PC-3 (cell line): ENCODE measurements around the gene DNAH10. TPM values are rescaled to one million over a fixed set of nuclear protein-coding genes. Genes with fewer than 3 reads are reported as not detected.

Source experiments
- ATAC-seq: fragments of 200-7000 bp; cut with Tn5 transposase; 2 replicates; pipeline ENCODE4 v1.9.1; 2020; ENCODE audit warnings: mild to moderate bottlenecking, moderate library complexity
- BruUV-seq: library from RNA; stranded (reverse); fragments of 400-500 nt; replicated peaks from 2 replicates; lab custom pipeline; 2021; lab: Mats Ljungman, UMichigan
- CTCF ChIA-PET: fragments of 300-600 bp; sonication (Branson Sonifier 250); formaldehyde crosslinking; loops from one replicate; lab custom pipeline; 2022; ENCODE audit warnings: antibody characterized with exemption; lab: Charles Lee
- POLR2A ChIA-PET: fragments of 300-600 bp; sonication (Branson Sonifier 250); formaldehyde crosslinking; loops from one replicate; lab custom pipeline; 2022; ENCODE audit warnings: antibody characterized with exemption; ENCODE audit not compliant: unreplicated experiment; lab: Charles Lee
- DNase-seq: peaks from one replicate; pipeline ENCODE4 v3.0.0-alpha.2; 2015
- H2AFZ ChIP-seq: fragments of 300-600 bp; sonication (generic); 2 replicates; pipeline ENCODE4 v1.6.0; 2016; ENCODE audit warnings: antibody characterized with exemption, low read length
- H3F3A ChIP-seq: fragments of 300-600 bp; sonication (generic); one replicate; pipeline ENCODE4 v1.6.0; 2017; ENCODE audit warnings: antibody characterized with exemption, low read length, control low read depth, mild to moderate bottlenecking; ENCODE audit not compliant: unreplicated experiment
- H3K27ac ChIP-seq: fragments of 300-600 bp; sonication (generic); 2 replicates; pipeline ENCODE4 v1.5.1; 2016; ENCODE audit warnings: mild to moderate bottlenecking, low read length
- H3K27me3 ChIP-seq: fragments of 300-600 bp; sonication (generic); 2 replicates; pipeline ENCODE4 v1.6.1; 2016; ENCODE audit warnings: low read length, mixed read lengths
- H3K36me3 ChIP-seq: fragments of 300-600 bp; sonication (generic); 2 replicates; pipeline ENCODE4 v1.6.1; 2016; ENCODE audit warnings: low read depth, mixed run types, low read length, mixed read lengths
- H3K4me1 ChIP-seq: fragments of 300-600 bp; sonication (generic); 2 replicates; pipeline ENCODE4 v1.5.1; 2016; ENCODE audit warnings: low read length; ENCODE audit not compliant: insufficient read depth
- H3K4me2 ChIP-seq: fragments of 300-600 bp; sonication (generic); 2 replicates; pipeline ENCODE4 v1.6.0; 2016; ENCODE audit warnings: low read length
- H3K4me3 ChIP-seq: fragments of 300-600 bp; sonication (generic); 2 replicates; pipeline ENCODE4 v1.5.1; 2016; ENCODE audit warnings: mild to moderate bottlenecking, low read length, mixed read lengths
- H3K79me2 ChIP-seq: fragments of 300-600 bp; sonication (generic); 2 replicates; pipeline ENCODE4 v1.6.1; 2017; ENCODE audit warnings: low read length, mixed read lengths
- H3K9ac ChIP-seq: fragments of 300-600 bp; sonication (generic); 2 replicates; pipeline ENCODE4 v1.6.0; 2016; ENCODE audit warnings: mild to moderate bottlenecking, low read length
- H3K9me2 ChIP-seq: fragments of 300-600 bp; sonication (generic); replicated peaks from 2 replicates; pipeline ENCODE4 v1.6.1; 2016; ENCODE audit warnings: mixed run types, low read length, mixed read lengths
- H3K9me3 ChIP-seq: fragments of 300-600 bp; sonication (generic); 2 replicates; pipeline ENCODE4 v1.6.1; 2016; ENCODE audit warnings: low read length, mixed read lengths
- H4K20me1 ChIP-seq: fragments of 300-600 bp; sonication (generic); 2 replicates; pipeline ENCODE4 v1.6.1; 2016; ENCODE audit warnings: low read length, mixed read lengths
- CTCF ChIP-seq: fragments of 300-600 bp; sonication (generic); conservative IDR thresholded peaks from 2 replicates; pipeline ENCODE4 v1.5.1; 2017; ENCODE audit warnings: antibody characterized with exemption, low read depth, mild to moderate bottlenecking, low read length
- EZH2 ChIP-seq: fragments of 300-600 bp; sonication (generic); IDR thresholded peaks from one replicate; pipeline ENCODE4 v1.6.1; 2017; ENCODE audit warnings: antibody characterized with exemption, mild to moderate bottlenecking, low read length; ENCODE audit not compliant: unreplicated experiment
- EZH2phosphoT487 ChIP-seq: fragments of 300-600 bp; sonication (generic); IDR thresholded peaks from 2 replicates; pipeline ENCODE4 v1.6.1; 2018; ENCODE audit warnings: mild to moderate bottlenecking, antibody characterized with exemption, low read length, borderline replicate concordance
- intact Hi-C: fragments of 100-400 bp; cut with micrococcal nuclease; formaldehyde crosslinking; loops from 2 replicates; pipeline ENCODE4 v1.9.0; 2023
- total RNA-seq: library from RNA; depleted of rRNA; stranded (reverse); fragments of >200 nt; gene quantifications from 2 replicates; pipeline ENCODE4 v1.2.3, GENCODE V29; 2014

The DNAH10 gene
- total RNA-seq, 1 experiment from 2014 or later, result 0.15 TPM

- H3K27me3 ChIP-seq, result no peaks in the 10 kb centered on the region
- no TSS peak for BruUV-seq
- H3K9ac ChIP-seq, result no peak overlapping the region
- ATAC-seq, result no peak
- no peaks in the 10 kb centered on the region for H3K4me1 ChIP-seq
- no peaks in the 10 kb centered on the region for H3K9me2 ChIP-seq
- no peak overlapping the region for H2AFZ ChIP-seq
- ChIA-PET POLR2A (no interaction called here), CTCF (no interaction called here)
- H4K20me1 ChIP-seq, result no peaks in the 10 kb centered on the region
- H3F3A ChIP-seq, result no peaks in the 10 kb centered on the region
- H3K79me2 ChIP-seq, result no peaks in the 10 kb centered on the region
- H3K27ac ChIP-seq, result no peak overlapping the region
- no peak for DNase-seq
- TF ChIP-seq CTCF (no peak), EZH2 (no peak), EZH2phosphoT487 (no peak)
- intact Hi-C loops, result no loop called here
- H3K4me3 ChIP-seq, result no peak overlapping the region
- no peaks in the 10 kb centered on the region for H3K9me3 ChIP-seq
- H3K4me2 ChIP-seq, result no peak overlapping the region
- no peaks in the 10 kb centered on the region for H3K36me3 ChIP-seq
Observed at GRCh38 chr12:123958462-123958861, 196.4 kb downstream of the DNAH10 start.

GRCh38 chr12:123958876-123959275 is 196.8 kb downstream of the DNAH10 start:
- H3K4me3 ChIP-seq, result no peak overlapping the region
- no peak overlapping the region for H3K4me2 ChIP-seq
- no peak overlapping the region for H3K27ac ChIP-seq
- no peaks in the 10 kb centered on the region for H3K27me3 ChIP-seq
- no peaks in the 10 kb centered on the region for H3K4me1 ChIP-seq
- no peaks in the 10 kb centered on the region for H3K9me3 ChIP-seq
- no peak overlapping the region for H2AFZ ChIP-seq
- H3K9me2 ChIP-seq, result no peaks in the 10 kb centered on the region
- no TSS peak for BruUV-seq
- TF ChIP-seq CTCF (no peak), EZH2phosphoT487 (no peak), EZH2 (no peak)
- intact Hi-C loops, result no loop called here
- POLR2A ChIA-PET, result interaction anchor here (0.6 kb wide), 1 partner anchor 959 kb away, joined by 3 read pairs; no protein-coding TSS in a partner anchor
- no peak for ATAC-seq
- no peaks in the 10 kb centered on the region for H3F3A ChIP-seq
- H3K36me3 ChIP-seq, result no peaks in the 10 kb centered on the region
- no peaks in the 10 kb centered on the region for H3K79me2 ChIP-seq
- no peaks in the 10 kb centered on the region for H4K20me1 ChIP-seq
- CTCF ChIA-PET, result no interaction called here
- no peak for DNase-seq
- no peak overlapping the region for H3K9ac ChIP-seq

DNA sequence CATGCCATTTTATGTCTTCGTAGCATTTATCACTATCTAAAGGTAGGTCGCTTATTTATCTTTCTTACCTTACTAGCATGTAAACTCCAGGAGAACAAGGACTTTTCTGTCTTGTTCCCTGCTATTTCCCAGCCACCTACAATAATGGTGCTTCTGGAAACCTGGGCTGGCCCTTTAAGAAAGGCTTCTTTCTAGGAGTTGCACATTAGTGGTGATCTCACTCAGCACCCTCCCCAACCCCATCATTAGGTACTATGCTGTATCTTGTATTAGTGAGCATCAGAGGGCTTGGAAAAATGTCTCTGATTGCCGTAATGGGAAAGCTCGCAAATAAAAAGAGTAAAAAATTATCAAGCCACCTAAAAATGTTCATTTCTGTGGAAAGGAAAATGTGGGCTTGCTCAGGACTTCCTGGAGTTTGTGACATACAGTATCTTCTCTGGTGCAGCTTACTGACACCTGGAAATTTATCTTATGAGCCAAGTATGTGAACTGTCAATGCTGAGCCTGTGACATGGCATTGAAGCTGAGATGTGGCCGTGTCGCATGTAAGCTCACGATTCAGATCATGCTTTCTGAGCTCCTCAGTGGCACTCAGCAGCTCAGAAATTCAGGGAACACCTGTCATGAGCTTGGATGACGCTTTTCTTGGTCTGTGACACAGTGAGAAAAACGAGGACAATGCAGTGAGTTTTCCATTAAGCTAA is 198.1 kb downstream of the DNAH10 start:
- intact Hi-C loops, result no loop called here
- Histone ChIP-seq H3K27ac (no peak overlapping the region), H3K79me2 (no peaks in the 10 kb centered on the region), H3K9me3 (no peaks in the 10 kb centered on the region), H3K4me3 (no peak overlapping the region), H3F3A (no peaks in the 10 kb centered on the region), H3K9me2 (no peaks in the 10 kb centered on the region), H3K36me3 (no peaks in the 10 kb centered on the region), H3K4me2 (no peak overlapping the region), H3K27me3 (no peaks in the 10 kb centered on the region), H3K9ac (no peak overlapping the region), H3K4me1 (no peaks in the 10 kb centered on the region), H2AFZ (no peak overlapping the region), H4K20me1 (no peaks in the 10 kb centered on the region)
- ChIA-PET POLR2A (interaction anchor here (0.6 kb wide), 1 partner anchor 9 kb away, joined by 8 read pairs; no protein-coding TSS in a partner anchor), CTCF (no interaction called here)
- ATAC-seq (no peak), DNase-seq (no peak)
- TF ChIP-seq CTCF (no peak), EZH2phosphoT487 (no peak), EZH2 (no peak)
- BruUV-seq, result no TSS peak
